ENCODE measurements around the gene RBP3.

RBP3 gene

GRCh38 chr10:47359626-47360418, 11.7 kb downstream of the RBP3 start:
- no peak for DNase-seq

GRCh38 chr10:47360419-47361040, 12.4 kb downstream of the RBP3 start:
- DNase-seq = no peak

GRCh38 chr10:47361293-47361692, 13.1 kb downstream of the RBP3 start:
- peak; percentile 36 to 42 for DNase-seq

GRCh38 chr10:47362199-47362598, 14.0 kb downstream of the RBP3 start:
- DNase-seq = no peak

- no peak for DNase-seq
These were observed 15.6 kb downstream of the RBP3 start for GRCh38 chr10:47363781-47364180.

GRCh38 chr10:47364366-47364765, 16.2 kb downstream of the RBP3 start:
- no peak for DNase-seq

GRCh38 chr10:47364911-47365310, 16.7 kb downstream of the RBP3 start:
- no peak for DNase-seq

- DNase-seq = no peak
These were observed 17.4 kb downstream of the RBP3 start for GRCh38 chr10:47365431-47366180.

- no peak for DNase-seq
These were observed 18.0 kb downstream of the RBP3 start for GRCh38 chr10:47366181-47366631.

GRCh38 chr10:47366731-47367460, 18.7 kb downstream of the RBP3 start:
- DNase-seq = no peak

- no peak for DNase-seq
These were observed 19.5 kb downstream of the RBP3 start for GRCh38 chr10:47367646-47368045.

- DNase-seq = no peak
These were observed 20.4 kb downstream of the RBP3 start for GRCh38 chr10:47368431-47369180.

GRCh38 chr10:47369251-47369894, 21.2 kb downstream of the RBP3 start:
- no peak for DNase-seq

GRCh38 chr10:47370015-47370767, 22.0 kb downstream of the RBP3 start:
- DNase-seq = no peak

- no peak for DNase-seq
These were observed 22.7 kb downstream of the RBP3 start for GRCh38 chr10:47370878-47371277.

- DNase-seq = no peak
These were observed 23.7 kb downstream of the RBP3 start for GRCh38 chr10:47371629-47372485.

GRCh38 chr10:47372726-47373125, 24.6 kb downstream of the RBP3 start:
- no peak for DNase-seq

GRCh38 chr10:47374611-47375536, 26.7 kb downstream of the RBP3 start:
- DNase-seq = no peak

Measured in stimulated activated CD4-positive, alpha-beta T cell treated with anti-CD3 and anti-CD28 coated beads, Interleukin-2, amount 100 ng/mL, for 48 hours (primary cell).